ENCODE measurements around the gene RNF126.
"Not testable (repeated sequence)": the region's sequence is repeated elsewhere in the genome, so short reads cannot be mapped to it uniquely, and the experiment has no call there.

Gene RNF126

GRCh38 chr19:623175-623916, 39.7 kb downstream of the RNF126 start:
- Histone ChIP-seq H3K4me1 (ENCODE audit: control insufficient read depth, insufficient read depth, low read length) (no peaks in the 10 kb centered on the region), H3K9me3 (ENCODE audit: control insufficient read depth, low read length) (no peaks in the 10 kb centered on the region), H3K4me3 (ENCODE audit: low read length) (no peak overlapping the region), H3K36me3 (ENCODE audit: control insufficient read depth, insufficient read depth, low read length) (no peaks in the 10 kb centered on the region), H3K9ac (ENCODE audit: low read length) (no peak overlapping the region), H3K27me3 (ENCODE audit: control insufficient read depth, insufficient read depth, low read length) (no peaks in the 10 kb centered on the region)

- Histone ChIP-seq H3K4me1 (ENCODE audit: control insufficient read depth, insufficient read depth, low read length) (no peaks in the 10 kb centered on the region), H3K27me3 (ENCODE audit: control insufficient read depth, insufficient read depth, low read length) (no peaks in the 10 kb centered on the region), H3K9me3 (ENCODE audit: control insufficient read depth, low read length) (no peaks in the 10 kb centered on the region), H3K4me3 (ENCODE audit: low read length) (no peak overlapping the region), H3K9ac (ENCODE audit: low read length) (no peak overlapping the region), H3K36me3 (ENCODE audit: control insufficient read depth, insufficient read depth, low read length) (no peaks in the 10 kb centered on the region)
These were observed 40.3 kb downstream of the RNF126 start for GRCh38 chr19:622666-623065.

GRCh38 chr19:621819-622218, 41.2 kb downstream of the RNF126 start:
- no peaks in the 10 kb centered on the region for H3K27me3 ChIP-seq (ENCODE audit: control insufficient read depth, insufficient read depth, low read length)
- H3K4me1 ChIP-seq (ENCODE audit: control insufficient read depth, insufficient read depth, low read length), result no peaks in the 10 kb centered on the region
- no peak overlapping the region for H3K9ac ChIP-seq (ENCODE audit: low read length)
- H3K36me3 ChIP-seq (ENCODE audit: control insufficient read depth, insufficient read depth, low read length), result no peaks in the 10 kb centered on the region
- no peak overlapping the region for H3K4me3 ChIP-seq (ENCODE audit: low read length)
- no peaks in the 10 kb centered on the region for H3K9me3 ChIP-seq (ENCODE audit: control insufficient read depth, low read length)

- not testable (repeated sequence) for H3K9ac ChIP-seq (ENCODE audit: low read length); H3K4me3 ChIP-seq (ENCODE audit: low read length); H3K9me3 ChIP-seq (ENCODE audit: control insufficient read depth, low read length); H3K27me3 ChIP-seq (ENCODE audit: control insufficient read depth, insufficient read depth, low read length); H3K36me3 ChIP-seq (ENCODE audit: control insufficient read depth, insufficient read depth, low read length); H3K4me1 ChIP-seq (ENCODE audit: control insufficient read depth, insufficient read depth, low read length)
These were observed 41.8 kb downstream of the RNF126 start for GRCh38 chr19:621191-621590.

GRCh38 chr19:620166-620862, 42.7 kb downstream of the RNF126 start:
- no peak overlapping the region for H3K4me3 ChIP-seq (ENCODE audit: low read length)
- no peak overlapping the region for H3K9ac ChIP-seq (ENCODE audit: low read length)
- no peaks in the 10 kb centered on the region for H3K4me1 ChIP-seq (ENCODE audit: control insufficient read depth, insufficient read depth, low read length)
- no peaks in the 10 kb centered on the region for H3K36me3 ChIP-seq (ENCODE audit: control insufficient read depth, insufficient read depth, low read length)
- H3K27me3 ChIP-seq (ENCODE audit: control insufficient read depth, insufficient read depth, low read length), result peaks cover 3% of the 10 kb centered on the region
- no peaks in the 10 kb centered on the region for H3K9me3 ChIP-seq (ENCODE audit: control insufficient read depth, low read length)

- H3K4me3 ChIP-seq (ENCODE audit: low read length), result no peak overlapping the region
- no peaks in the 10 kb centered on the region for H3K4me1 ChIP-seq (ENCODE audit: control insufficient read depth, insufficient read depth, low read length)
- no peaks in the 10 kb centered on the region for H3K36me3 ChIP-seq (ENCODE audit: control insufficient read depth, insufficient read depth, low read length)
These were observed 43.6 kb downstream of the RNF126 start for GRCh38 chr19:619286-620002.

GRCh38 chr19:618674-619285, 44.2 kb downstream of the RNF126 start:
- Histone ChIP-seq H3K4me3 (ENCODE audit: low read length) (no peak overlapping the region), H3K9me3 (ENCODE audit: control insufficient read depth, low read length) (no peaks in the 10 kb centered on the region), H3K27me3 (ENCODE audit: control insufficient read depth, insufficient read depth, low read length) (peaks cover 12% of the 10 kb centered on the region), H3K36me3 (ENCODE audit: control insufficient read depth, insufficient read depth, low read length) (no peaks in the 10 kb centered on the region), H3K9ac (ENCODE audit: low read length) (no peak overlapping the region), H3K4me1 (ENCODE audit: control insufficient read depth, insufficient read depth, low read length) (no peaks in the 10 kb centered on the region)

More at GRCh38 chr19:619286-620002, 43.6 kb downstream of the RNF126 start:
- Histone ChIP-seq H3K27me3 (ENCODE audit: control insufficient read depth, insufficient read depth, low read length) (peaks cover 9% of the 10 kb centered on the region), H3K9me3 (ENCODE audit: control insufficient read depth, low read length) (no peaks in the 10 kb centered on the region), H3K9ac (ENCODE audit: low read length) (no peak overlapping the region)

- Histone ChIP-seq H3K27me3 (ENCODE audit: control insufficient read depth, insufficient read depth, low read length) (peaks cover 13% of the 10 kb centered on the region), H3K36me3 (ENCODE audit: control insufficient read depth, insufficient read depth, low read length) (no peaks in the 10 kb centered on the region), H3K9me3 (ENCODE audit: control insufficient read depth, low read length) (no peaks in the 10 kb centered on the region), H3K9ac (ENCODE audit: low read length) (no peak overlapping the region), H3K4me3 (ENCODE audit: low read length) (no peak overlapping the region), H3K4me1 (ENCODE audit: control insufficient read depth, insufficient read depth, low read length) (no peaks in the 10 kb centered on the region)
These were observed 44.8 kb downstream of the RNF126 start for GRCh38 chr19:618247-618619.

- Histone ChIP-seq H3K9me3 (ENCODE audit: control insufficient read depth, low read length) (no peaks in the 10 kb centered on the region), H3K36me3 (ENCODE audit: control insufficient read depth, insufficient read depth, low read length) (no peaks in the 10 kb centered on the region), H3K4me3 (ENCODE audit: low read length) (no peak overlapping the region), H3K4me1 (ENCODE audit: control insufficient read depth, insufficient read depth, low read length) (no peaks in the 10 kb centered on the region), H3K27me3 (ENCODE audit: control insufficient read depth, insufficient read depth, low read length) (peaks cover 18% of the 10 kb centered on the region), H3K9ac (ENCODE audit: low read length) (no peak overlapping the region)
These were observed 45.3 kb downstream of the RNF126 start for GRCh38 chr19:617551-618246.

- no peaks in the 10 kb centered on the region for H3K4me1 ChIP-seq (ENCODE audit: control insufficient read depth, insufficient read depth, low read length)
- H3K27me3 ChIP-seq (ENCODE audit: control insufficient read depth, insufficient read depth, low read length), result peaks cover 19% of the 10 kb centered on the region
- H3K9me3 ChIP-seq (ENCODE audit: control insufficient read depth, low read length), result no peaks in the 10 kb centered on the region
- H3K36me3 ChIP-seq (ENCODE audit: control insufficient read depth, insufficient read depth, low read length), result no peaks in the 10 kb centered on the region
- H3K9ac ChIP-seq (ENCODE audit: low read length), result no peak overlapping the region
- H3K4me3 ChIP-seq (ENCODE audit: low read length), result no peak overlapping the region
These were observed 46.1 kb downstream of the RNF126 start for GRCh38 chr19:616747-617526.

- no peaks in the 10 kb centered on the region for H3K9me3 ChIP-seq (ENCODE audit: control insufficient read depth, low read length)
- no peak overlapping the region for H3K9ac ChIP-seq (ENCODE audit: low read length)
- H3K27me3 ChIP-seq (ENCODE audit: control insufficient read depth, insufficient read depth, low read length), result peaks cover 22% of the 10 kb centered on the region
- H3K4me1 ChIP-seq (ENCODE audit: control insufficient read depth, insufficient read depth, low read length), result peaks cover 3% of the 10 kb centered on the region
- no peak overlapping the region for H3K4me3 ChIP-seq (ENCODE audit: low read length)
- H3K36me3 ChIP-seq (ENCODE audit: control insufficient read depth, insufficient read depth, low read length), result no peaks in the 10 kb centered on the region
These were observed 46.8 kb downstream of the RNF126 start for GRCh38 chr19:616062-616700.

Data from mucosa of stomach (tissue), 1 donor.